Measurements from ENCODE around the gene AUNIP.
"Not testable (repeated sequence)": the region's sequence is repeated elsewhere in the genome, so short reads cannot be mapped to it uniquely, and the experiment has no call there.

The AUNIP gene

GRCh38 chr1:25843483-25843882 lies 15.8 kb downstream of the AUNIP start:
- Histone ChIP-seq H2AFZ (ENCODE audit: low read length) (no peak overlapping the region), H3K9ac (ENCODE audit: low read depth, low read length, poor library complexity) (no peak overlapping the region), H3K4me2 (ENCODE audit: insufficient read depth, low read length, poor library complexity, severe bottlenecking) (no peak overlapping the region), H3K79me1 (ENCODE audit: low read depth, low read length) (no peaks in the 10 kb centered on the region), H4K8ac (ENCODE audit: low read depth, low read length) (no peak overlapping the region), H3K36me3 (replicated peaks in 1 of 2; ENCODE audit: control insufficient read depth in 2 of 2, insufficient read depth in 2 of 2, low read length in 2 of 2) (no peaks in the 10 kb centered on the region), H3K4me3 (ENCODE audit: low read length in 2 of 2) (no peak overlapping the region), H3K18ac (ENCODE audit: low read length) (no peak overlapping the region), H3K4me1 (ENCODE audit: control insufficient read depth in 2 of 2, insufficient read depth in 1 of 2, low read depth in 1 of 2, low read length in 2 of 2) (peaks cover 0 to 2% of the 10 kb centered on the region in 2 donors), H2AK5ac (ENCODE audit: low read depth, low read length) (no peak overlapping the region), H3K23ac (ENCODE audit: low read depth, low read length, poor library complexity) (no peak overlapping the region), H3K9me3 (replicated peaks in 1 of 2; ENCODE audit: control insufficient read depth in 2 of 2, insufficient read depth in 1 of 2, low read depth in 1 of 2, low read length in 2 of 2) (no peaks in the 10 kb centered on the region), H3K4ac (ENCODE audit: low read length) (no peak overlapping the region), H2BK5ac (ENCODE audit: low read length) (no peak overlapping the region), H2BK120ac (ENCODE audit: low read depth, low read length) (no peak overlapping the region), H2BK12ac (ENCODE audit: low read length) (no peak overlapping the region), H2BK15ac (ENCODE audit: low read length) (no peak overlapping the region), H3K14ac (ENCODE audit: low read length) (no peak overlapping the region), H3K27ac (replicated peaks; ENCODE audit: low read length) (no peak overlapping the region), H4K91ac (ENCODE audit: low read depth, low read length, poor library complexity) (no peak overlapping the region), H3K27me3 (ENCODE audit: control insufficient read depth in 3 of 3, insufficient read depth in 3 of 3, low read depth in 1 of 3, low read length in 3 of 3) (no peaks in the 10 kb centered on the region)
- DNase-seq (ENCODE audit: low spot score): no peak
- WGBS, 2 donors (ENCODE audit: extremely low coverage in 2 of 2, insufficient read length in 2 of 2, insufficient replicate concordance in 1 of 2): no CpG with 5 or more reads among the region's 3 CpGs

GRCh38 chr1:25839808-25840207 lies 19.4 kb downstream of the AUNIP start:
- not testable (repeated sequence) for H2BK15ac ChIP-seq (ENCODE audit: low read length); H2AK5ac ChIP-seq (ENCODE audit: low read depth, low read length); H2BK5ac ChIP-seq (ENCODE audit: low read length); H3K4me1 ChIP-seq (ENCODE audit: control insufficient read depth in 2 of 2, insufficient read depth in 1 of 2, low read depth in 1 of 2, low read length in 2 of 2); H3K18ac ChIP-seq (ENCODE audit: low read length); H2BK12ac ChIP-seq (ENCODE audit: low read length); H3K27ac ChIP-seq (replicated peaks; ENCODE audit: low read length); H4K8ac ChIP-seq (ENCODE audit: low read depth, low read length); H3K27me3 ChIP-seq (ENCODE audit: control insufficient read depth in 3 of 3, insufficient read depth in 3 of 3, low read depth in 1 of 3, low read length in 3 of 3); H3K4me2 ChIP-seq (ENCODE audit: insufficient read depth, low read length, poor library complexity, severe bottlenecking); H3K9ac ChIP-seq (ENCODE audit: low read depth, low read length, poor library complexity); H3K4ac ChIP-seq (ENCODE audit: low read length); H3K23ac ChIP-seq (ENCODE audit: low read depth, low read length, poor library complexity); H3K4me3 ChIP-seq (ENCODE audit: low read length in 2 of 2); H2BK120ac ChIP-seq (ENCODE audit: low read depth, low read length); DNase-seq (ENCODE audit: low spot score); H3K79me1 ChIP-seq (ENCODE audit: low read depth, low read length); H4K91ac ChIP-seq (ENCODE audit: low read depth, low read length, poor library complexity); H2AFZ ChIP-seq (ENCODE audit: low read length); H3K14ac ChIP-seq (ENCODE audit: low read length); H3K9me3 ChIP-seq (replicated peaks in 1 of 2; ENCODE audit: control insufficient read depth in 2 of 2, insufficient read depth in 1 of 2, low read depth in 1 of 2, low read length in 2 of 2)
- peaks cover 3 to 24% of the 10 kb centered on the region in 2 donors for H3K36me3 ChIP-seq (replicated peaks in 1 of 2; ENCODE audit: control insufficient read depth in 2 of 2, insufficient read depth in 2 of 2, low read length in 2 of 2)
- WGBS, 2 donors (ENCODE audit: extremely low coverage in 2 of 2, insufficient read length in 2 of 2, insufficient replicate concordance in 1 of 2): 100% methylated on average over 1 of the region's 4 CpGs; no CpG with 5 or more reads in 1 of the 2 donors

GRCh38 chr1:25837262-25837875 lies 21.9 kb downstream of the AUNIP start:
- Histone ChIP-seq H2BK15ac (ENCODE audit: low read length) (no peak overlapping the region), H3K79me1 (ENCODE audit: low read depth, low read length) (no peaks in the 10 kb centered on the region), H3K4me2 (ENCODE audit: insufficient read depth, low read length, poor library complexity, severe bottlenecking) (no peak overlapping the region), H3K9ac (ENCODE audit: low read depth, low read length, poor library complexity) (no peak overlapping the region), H2AK5ac (ENCODE audit: low read depth, low read length) (no peak overlapping the region), H3K14ac (ENCODE audit: low read length) (no peak overlapping the region), H2AFZ (ENCODE audit: low read length) (no peak overlapping the region), H3K36me3 (replicated peaks in 1 of 2; ENCODE audit: control insufficient read depth in 2 of 2, insufficient read depth in 2 of 2, low read length in 2 of 2) (peaks cover 11 to 47% of the 10 kb centered on the region in 2 donors), H3K4me1 (ENCODE audit: control insufficient read depth in 2 of 2, insufficient read depth in 1 of 2, low read depth in 1 of 2, low read length in 2 of 2) (no peaks in the 10 kb centered on the region), H3K23ac (ENCODE audit: low read depth, low read length, poor library complexity) (no peak overlapping the region), H2BK5ac (ENCODE audit: low read length) (no peak overlapping the region), H3K18ac (ENCODE audit: low read length) (no peak overlapping the region), H3K4ac (ENCODE audit: low read length) (no peak overlapping the region), H4K91ac (ENCODE audit: low read depth, low read length, poor library complexity) (no peak overlapping the region), H2BK12ac (ENCODE audit: low read length) (no peak overlapping the region), H3K27ac (replicated peaks; ENCODE audit: low read length) (no peak overlapping the region), H3K27me3 (ENCODE audit: control insufficient read depth in 3 of 3, insufficient read depth in 3 of 3, low read depth in 1 of 3, low read length in 3 of 3) (no peaks in the 10 kb centered on the region), H3K9me3 (replicated peaks in 1 of 2; ENCODE audit: control insufficient read depth in 2 of 2, insufficient read depth in 1 of 2, low read depth in 1 of 2, low read length in 2 of 2) (no peaks in the 10 kb centered on the region), H3K4me3 (ENCODE audit: low read length in 2 of 2) (no peak overlapping the region), H4K8ac (ENCODE audit: low read depth, low read length) (no peak overlapping the region), H2BK120ac (ENCODE audit: low read depth, low read length) (no peak overlapping the region)
- WGBS, 2 donors (ENCODE audit: extremely low coverage in 2 of 2, insufficient read length in 2 of 2, insufficient replicate concordance in 1 of 2): no CpG with 5 or more reads among the region's 1 CpG
- DNase-seq (ENCODE audit: low spot score): no peak

- no peaks in the 10 kb centered on the region for H3K79me1 ChIP-seq (ENCODE audit: low read depth, low read length)
- H3K23ac ChIP-seq (ENCODE audit: low read depth, low read length, poor library complexity): no peak overlapping the region
- H3K27ac ChIP-seq (replicated peaks; ENCODE audit: low read length): no peak overlapping the region
- H3K9ac ChIP-seq (ENCODE audit: low read depth, low read length, poor library complexity): no peak overlapping the region
- no peaks in the 10 kb centered on the region for H3K9me3 ChIP-seq (replicated peaks in 1 of 2; ENCODE audit: control insufficient read depth in 2 of 2, insufficient read depth in 1 of 2, low read depth in 1 of 2, low read length in 2 of 2)
- no peak overlapping the region for H2BK5ac ChIP-seq (ENCODE audit: low read length)
- no peak overlapping the region for H3K18ac ChIP-seq (ENCODE audit: low read length)
- no peaks in the 10 kb centered on the region for H3K27me3 ChIP-seq (ENCODE audit: control insufficient read depth in 3 of 3, insufficient read depth in 3 of 3, low read depth in 1 of 3, low read length in 3 of 3)
- H2BK15ac ChIP-seq (ENCODE audit: low read length): no peak overlapping the region
- WGBS, 2 donors (ENCODE audit: extremely low coverage in 2 of 2, insufficient read length in 2 of 2, insufficient replicate concordance in 1 of 2): no CpG with 5 or more reads among the region's 3 CpGs
- H3K4ac ChIP-seq (ENCODE audit: low read length): no peak overlapping the region
- H3K4me3 ChIP-seq (ENCODE audit: low read length in 2 of 2): no peak overlapping the region
- H4K8ac ChIP-seq (ENCODE audit: low read depth, low read length): no peak overlapping the region
- H2AFZ ChIP-seq (ENCODE audit: low read length): no peak overlapping the region
- no peak for DNase-seq (ENCODE audit: low spot score)
- H2BK12ac ChIP-seq (ENCODE audit: low read length): no peak overlapping the region
- H3K4me1 ChIP-seq (ENCODE audit: control insufficient read depth in 2 of 2, insufficient read depth in 1 of 2, low read depth in 1 of 2, low read length in 2 of 2): no peaks in the 10 kb centered on the region
- H2AK5ac ChIP-seq (ENCODE audit: low read depth, low read length): no peak overlapping the region
- no peak overlapping the region for H2BK120ac ChIP-seq (ENCODE audit: low read depth, low read length)
- peaks cover 15 to 54% of the 10 kb centered on the region in 2 donors for H3K36me3 ChIP-seq (replicated peaks in 1 of 2; ENCODE audit: control insufficient read depth in 2 of 2, insufficient read depth in 2 of 2, low read length in 2 of 2)
- no peak overlapping the region for H3K4me2 ChIP-seq (ENCODE audit: insufficient read depth, low read length, poor library complexity, severe bottlenecking)
- no peak overlapping the region for H3K14ac ChIP-seq (ENCODE audit: low read length)
- no peak overlapping the region for H4K91ac ChIP-seq (ENCODE audit: low read depth, low read length, poor library complexity)
Observed at GRCh38 chr1:25836695-25837094, 22.6 kb downstream of the AUNIP start.
